ENCODE results near the gene NFAT5.

DNA sequence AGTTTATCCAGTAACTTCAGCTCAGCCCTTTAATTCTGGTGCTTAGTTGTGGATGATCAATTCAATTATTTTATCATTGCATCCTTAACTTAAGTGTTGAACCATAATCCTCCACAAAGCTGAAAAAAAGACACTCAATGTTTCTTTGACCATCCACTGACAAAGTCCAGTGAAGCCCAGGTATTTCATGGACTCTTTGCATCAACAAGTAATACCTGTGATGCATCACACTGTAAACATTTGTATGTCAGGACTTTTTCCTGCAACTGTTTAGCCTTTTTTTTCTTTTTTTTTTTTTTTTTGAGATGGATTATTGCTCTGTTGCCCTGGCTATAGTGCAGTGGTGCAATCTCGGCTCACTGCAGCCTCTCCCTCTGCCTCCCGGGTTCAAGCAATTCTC, 6.6 kb upstream of the NFAT5 start:
- TF ChIP-seq, protein P1, sequence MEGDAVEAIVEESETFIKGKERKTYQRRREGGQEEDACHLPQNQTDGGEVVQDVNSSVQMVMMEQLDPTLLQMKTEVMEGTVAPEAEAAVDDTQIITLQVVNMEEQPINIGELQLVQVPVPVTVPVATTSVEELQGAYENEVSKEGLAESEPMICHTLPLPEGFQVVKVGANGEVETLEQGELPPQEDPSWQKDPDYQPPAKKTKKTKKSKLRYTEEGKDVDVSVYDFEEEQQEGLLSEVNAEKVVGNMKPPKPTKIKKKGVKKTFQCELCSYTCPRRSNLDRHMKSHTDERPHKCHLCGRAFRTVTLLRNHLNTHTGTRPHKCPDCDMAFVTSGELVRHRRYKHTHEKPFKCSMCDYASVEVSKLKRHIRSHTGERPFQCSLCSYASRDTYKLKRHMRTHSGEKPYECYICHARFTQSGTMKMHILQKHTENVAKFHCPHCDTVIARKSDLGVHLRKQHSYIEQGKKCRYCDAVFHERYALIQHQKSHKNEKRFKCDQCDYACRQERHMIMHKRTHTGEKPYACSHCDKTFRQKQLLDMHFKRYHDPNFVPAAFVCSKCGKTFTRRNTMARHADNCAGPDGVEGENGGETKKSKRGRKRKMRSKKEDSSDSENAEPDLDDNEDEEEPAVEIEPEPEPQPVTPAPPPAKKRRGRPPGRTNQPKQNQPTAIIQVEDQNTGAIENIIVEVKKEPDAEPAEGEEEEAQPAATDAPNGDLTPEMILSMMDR (IDR thresholded peaks at IDR 0.05; ENCODE audit: low read depth, low read length): no peak
- TF ChIP-seq EZH2phosphoT487 (IDR thresholded peaks at IDR 0.05; ENCODE audit: low read depth): no peak
